Skin epidermis (tissue), 12 donors: ENCODE measurements around the gene MKKS.

Experiments used
- H3K27ac ChIP-seq, 21 experiments: fragments of 200-600 bp; sonication (generic) in 11 of 21; one replicate each; pipeline ENCODE4 v1.5.0; 2020; ENCODE audit warnings: mild to moderate bottlenecking in 3 of 21, inconsistent platforms in 2 of 21, moderate library complexity in 2 of 21
- H3K4me3 ChIP-seq, 7 experiments: fragments of 200-600 bp; sonication (generic) in 2 of 7; one replicate each; pipeline ENCODE4 v1.5.0; 2020; ENCODE audit warnings: inconsistent platforms in 2 of 7, mild to moderate bottlenecking in 2 of 7, moderate library complexity in 1 of 7

MKKS gene

DNA sequence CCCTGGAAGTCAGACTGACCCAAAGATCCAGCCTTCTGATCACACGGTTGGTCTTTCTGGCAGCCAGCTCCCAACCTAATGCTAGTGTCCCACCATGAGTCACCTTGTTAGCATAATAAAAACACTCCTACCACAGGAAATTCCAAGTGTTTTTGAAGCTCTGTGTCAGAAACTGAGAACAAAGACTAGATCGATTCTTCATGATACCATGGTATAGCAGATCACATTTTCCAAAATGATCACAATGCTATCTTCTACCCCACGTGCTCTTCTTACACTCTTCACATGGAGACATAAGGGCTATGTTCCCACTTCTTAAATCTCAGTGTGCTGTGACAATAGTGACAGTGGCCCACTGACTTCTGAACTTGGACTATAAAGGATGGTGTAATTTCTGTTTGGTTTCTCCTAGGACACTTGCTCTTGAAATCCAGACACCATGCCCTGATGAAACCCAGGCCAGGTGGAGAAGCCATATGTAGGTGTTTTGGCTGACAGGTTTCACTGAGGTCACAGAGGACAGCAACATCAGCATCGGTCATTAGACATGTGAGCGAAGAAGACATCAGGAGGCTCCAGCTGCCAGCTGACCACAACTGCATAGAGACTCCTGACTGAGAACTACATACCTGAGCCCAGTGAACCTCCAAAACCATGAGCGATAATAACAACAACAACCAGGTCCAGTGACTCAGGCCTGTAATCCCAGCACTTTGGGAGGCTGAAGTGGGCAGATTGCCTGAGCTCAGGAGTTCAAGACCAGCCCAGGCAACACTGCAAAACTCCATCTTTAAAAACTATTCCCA is 57.5 kb downstream of the MKKS start:
- no peak overlapping the region for H3K4me3 ChIP-seq
- no peak overlapping the region for H3K27ac ChIP-seq

DNA sequence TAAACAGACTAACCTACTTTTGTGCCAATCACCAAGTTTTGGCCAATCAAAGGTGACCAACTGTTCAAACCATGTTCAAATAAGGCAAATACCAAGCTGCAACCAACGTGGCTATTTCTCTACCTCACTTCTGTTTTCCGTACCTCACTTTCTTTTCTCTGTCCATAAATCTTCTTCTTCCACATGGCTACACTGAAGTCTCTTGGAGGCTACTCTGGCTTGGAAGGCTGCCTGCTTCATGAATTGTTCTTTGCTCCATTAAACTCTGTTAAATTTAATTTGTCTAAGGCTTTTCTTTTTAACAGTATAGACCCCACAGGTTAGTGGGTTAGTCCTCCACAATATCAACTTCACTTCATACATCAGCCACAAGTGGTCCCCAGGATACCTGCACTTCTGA is 58.8 kb downstream of the MKKS start:
- H3K27ac ChIP-seq = no peak overlapping the region

DNA sequence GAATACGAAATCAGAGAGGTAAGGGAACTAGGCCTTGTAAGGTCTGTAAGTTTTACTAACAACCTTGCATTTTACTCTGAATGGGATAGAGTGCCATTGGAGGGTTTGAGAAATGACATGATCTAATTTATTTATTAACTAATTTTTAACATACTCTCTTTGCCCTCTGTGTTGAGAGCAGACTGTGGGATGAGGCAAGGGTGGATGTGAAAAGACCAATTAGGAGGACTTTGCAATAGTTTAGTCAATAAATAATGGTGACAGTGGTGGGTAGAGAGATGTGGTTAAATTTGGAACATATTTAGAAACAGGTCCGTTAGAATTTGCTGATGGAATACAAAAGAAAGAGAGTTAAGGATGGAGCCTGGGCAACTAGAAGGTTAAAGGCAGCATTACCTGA is 60.0 kb downstream of the MKKS start:
- Histone ChIP-seq H3K27ac (no peak overlapping the region), H3K4me3 (no peak overlapping the region)

More for the DNA sequence above, 58.8 kb downstream of the MKKS start:
- no peak overlapping the region for H3K4me3 ChIP-seq

DNA sequence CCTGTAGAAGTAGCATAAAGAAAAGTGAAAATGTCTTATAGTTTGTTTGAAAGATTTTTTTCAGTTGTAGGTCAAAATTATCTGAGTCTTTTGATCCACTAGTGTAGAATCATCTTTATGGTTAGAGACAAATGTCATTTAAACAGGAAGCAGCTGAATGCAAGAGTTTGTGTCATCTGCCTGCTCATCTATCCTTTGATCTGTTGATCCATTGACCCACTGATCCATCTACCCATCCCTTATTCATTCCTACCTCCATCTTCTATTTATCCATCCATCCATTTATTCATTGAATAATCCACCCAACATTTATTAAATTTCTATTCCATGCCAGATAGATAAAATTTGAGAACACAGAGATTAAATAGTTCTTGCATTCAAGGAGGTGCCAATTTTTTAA is 62.6 kb downstream of the MKKS start:
- no peak overlapping the region for H3K4me3 ChIP-seq
- no peak overlapping the region for H3K27ac ChIP-seq

DNA sequence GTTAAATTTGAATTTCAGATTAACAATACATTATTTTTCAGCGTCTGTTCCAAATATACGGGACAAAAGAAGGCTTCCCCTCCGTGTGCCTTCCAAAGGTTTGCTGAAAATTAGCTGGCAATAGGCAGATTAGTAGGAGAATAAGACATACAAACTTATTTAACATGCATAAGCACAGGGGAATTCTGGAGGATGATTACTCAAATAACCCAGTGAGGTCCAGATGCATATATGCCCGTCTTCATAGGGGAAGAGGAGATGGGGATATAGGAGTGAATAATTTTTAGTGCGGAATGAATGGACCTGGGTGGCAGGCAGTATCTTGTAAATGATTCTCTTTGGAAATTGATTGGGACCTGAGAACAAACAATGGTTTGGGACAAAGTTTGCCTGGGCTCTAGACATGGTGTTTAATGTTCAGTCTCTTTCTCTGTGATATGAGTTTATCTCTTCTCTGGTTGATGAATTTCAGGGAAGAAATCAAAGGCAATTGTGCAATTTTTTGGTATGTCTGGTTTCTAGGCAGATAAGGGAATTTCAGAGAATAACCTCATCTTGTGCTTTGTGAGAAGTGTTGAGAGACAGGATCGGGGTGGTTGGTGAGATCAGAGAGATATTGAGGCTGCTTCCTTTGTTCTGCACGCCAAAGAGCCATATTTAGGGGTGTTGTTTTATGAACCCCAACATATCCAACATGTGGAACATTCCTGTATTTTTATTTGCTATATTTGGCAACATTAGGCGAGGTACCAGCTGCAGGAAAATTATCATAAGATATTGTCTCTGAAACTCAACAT is 63.7 kb downstream of the MKKS start:
- Histone ChIP-seq H3K4me3 (no peak overlapping the region), H3K27ac (no peak overlapping the region)

DNA sequence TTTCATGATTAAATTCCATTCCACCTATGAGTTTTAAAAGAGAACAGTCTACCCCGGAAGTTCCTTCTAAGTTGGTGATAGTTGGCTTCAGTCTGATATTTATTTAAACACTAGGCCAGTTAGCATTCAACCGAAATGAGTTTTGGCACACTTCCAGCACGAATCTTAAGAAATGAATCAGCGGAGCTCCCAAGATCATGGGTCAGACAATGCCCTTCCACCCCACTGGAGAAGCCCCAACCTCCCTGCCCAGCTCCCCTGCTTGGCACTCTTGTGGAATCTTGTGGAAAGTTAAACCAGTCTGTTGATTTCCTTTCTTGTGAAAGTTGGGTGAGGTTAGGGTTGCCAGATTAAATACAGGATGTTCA is 64.3 kb downstream of the MKKS start:
- Histone ChIP-seq H3K27ac (no peak overlapping the region), H3K4me3 (no peak overlapping the region)

DNA sequence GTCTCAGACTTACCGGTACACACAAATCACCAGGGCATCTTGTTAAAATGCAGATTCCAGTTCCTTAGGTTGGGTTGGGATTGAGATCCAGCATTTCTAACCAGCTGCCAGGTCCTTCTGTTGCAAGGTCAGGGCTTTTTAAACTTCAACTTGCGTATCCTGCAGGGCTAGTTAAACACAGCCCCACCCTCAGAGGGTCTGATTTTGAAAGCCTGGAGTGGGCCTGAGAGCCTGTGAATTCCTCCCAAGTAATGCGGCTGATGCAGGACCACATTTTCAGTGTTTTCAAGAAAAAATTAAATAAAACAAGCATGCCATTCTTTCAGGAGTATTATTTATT is 65.3 kb downstream of the MKKS start:
- no peak overlapping the region for H3K4me3 ChIP-seq

DNA sequence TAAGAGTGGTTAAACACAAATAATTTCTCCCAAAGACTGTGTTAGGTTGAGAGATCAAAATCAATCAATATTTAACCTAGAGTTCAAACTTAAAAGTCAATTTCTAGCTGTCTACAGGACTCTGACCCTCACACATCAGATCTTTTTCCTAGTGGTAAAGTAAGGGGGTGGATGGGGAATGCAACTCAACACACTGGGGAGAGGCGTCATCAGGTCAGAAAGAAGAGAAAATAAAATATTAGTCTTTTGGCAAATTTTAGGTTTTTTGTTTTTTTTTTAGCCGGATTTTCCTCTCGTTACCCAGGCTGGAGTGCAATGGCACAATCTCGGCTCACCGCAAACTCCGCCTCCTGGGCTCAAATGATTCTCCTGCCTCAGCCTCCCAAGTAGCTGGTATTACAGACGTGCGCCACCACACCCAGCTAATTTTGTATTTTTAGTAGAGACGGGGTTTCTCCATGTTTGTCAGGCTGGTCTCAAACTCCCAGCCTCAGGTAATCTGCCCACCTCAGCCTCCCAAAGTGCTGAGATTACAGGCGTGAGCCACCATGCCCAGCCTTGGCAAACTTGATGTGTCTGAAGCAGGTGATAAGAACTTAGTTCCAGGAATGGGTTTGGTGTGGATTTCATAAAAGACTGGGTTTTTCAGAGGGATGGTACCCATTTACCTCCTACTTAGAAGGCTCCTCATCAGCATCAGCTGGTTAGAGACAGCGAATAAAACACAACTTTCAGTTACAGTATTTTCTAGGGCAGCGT is 65.9 kb downstream of the MKKS start:
- Histone ChIP-seq H3K4me3 (no peak overlapping the region), H3K27ac (no peak overlapping the region)

More for the DNA sequence above, 65.3 kb downstream of the MKKS start:
- H3K27ac ChIP-seq = no peak overlapping the region

DNA sequence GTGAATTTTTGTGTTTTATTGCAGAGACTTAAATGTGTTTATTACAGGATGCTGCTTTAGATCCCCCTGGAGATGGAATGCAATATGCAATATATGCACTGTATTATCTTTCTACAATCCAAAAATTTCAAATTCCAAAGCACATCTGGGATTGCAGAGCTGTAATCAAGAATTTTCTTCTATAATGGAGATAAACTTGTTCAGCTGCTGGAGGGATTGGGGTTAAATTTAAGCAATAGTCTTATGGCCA is 66.4 kb downstream of the MKKS start:
- no peak overlapping the region for H3K4me3 ChIP-seq
- H3K27ac ChIP-seq = no peak overlapping the region

DNA sequence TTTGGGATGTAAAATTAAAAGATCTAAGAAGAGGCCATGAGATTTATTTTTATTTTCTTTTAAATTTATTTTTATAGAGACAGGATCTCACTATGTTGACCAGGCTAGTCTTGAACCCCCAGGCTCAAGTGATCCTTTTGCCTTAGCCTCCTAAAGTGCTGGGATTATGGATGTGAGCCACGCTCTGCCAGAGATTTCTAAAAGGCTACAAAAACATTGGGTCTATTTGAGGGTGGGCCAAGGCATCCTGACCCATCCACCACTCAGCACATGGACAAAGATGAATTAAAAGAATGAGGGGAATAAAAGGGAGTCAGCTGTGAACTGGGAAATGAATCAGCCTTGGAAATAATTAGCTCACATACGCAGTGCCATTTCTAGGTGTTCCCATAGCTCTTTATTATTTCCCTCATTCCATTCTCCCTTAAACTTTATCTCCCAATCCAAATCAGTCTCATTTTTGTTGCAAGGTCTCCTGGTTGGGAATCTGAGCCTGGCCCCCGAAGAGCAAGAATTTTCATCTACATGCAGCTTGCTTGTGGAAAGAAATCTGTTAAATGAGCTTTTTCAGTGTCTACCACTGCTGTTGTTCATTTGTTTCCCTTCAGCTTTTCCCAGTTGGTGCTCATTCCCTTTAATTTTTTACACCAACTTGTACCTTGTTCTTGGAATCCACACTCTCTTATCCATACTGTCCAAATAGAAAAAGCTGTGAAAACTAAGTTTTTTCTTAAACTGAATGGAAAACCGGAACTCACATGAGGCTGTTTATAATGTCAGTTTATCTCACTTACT is 66.9 kb downstream of the MKKS start:
- Histone ChIP-seq H3K4me3 (no peak overlapping the region), H3K27ac (no peak overlapping the region)

DNA sequence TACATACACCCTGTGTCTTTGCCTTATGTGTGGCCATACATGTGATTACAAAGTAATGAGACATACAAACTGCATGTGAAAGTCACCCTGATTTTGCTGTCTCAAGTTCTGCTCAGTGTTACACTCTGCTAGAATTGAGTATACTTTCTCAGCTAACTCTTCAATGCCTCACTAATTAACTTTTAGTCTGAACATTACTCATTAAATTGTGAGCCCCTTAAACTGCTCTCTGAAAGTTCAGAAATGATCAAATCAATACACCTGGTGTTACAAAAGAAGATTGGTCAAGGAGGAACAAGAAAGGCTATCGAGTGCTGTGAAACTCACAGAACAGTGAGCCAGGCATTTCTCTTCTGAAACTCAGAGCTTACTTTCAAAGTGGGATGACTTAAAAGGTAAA is 71.3 kb downstream of the MKKS start:
- H3K4me3 ChIP-seq = no peak overlapping the region
- no peak overlapping the region for H3K27ac ChIP-seq

DNA sequence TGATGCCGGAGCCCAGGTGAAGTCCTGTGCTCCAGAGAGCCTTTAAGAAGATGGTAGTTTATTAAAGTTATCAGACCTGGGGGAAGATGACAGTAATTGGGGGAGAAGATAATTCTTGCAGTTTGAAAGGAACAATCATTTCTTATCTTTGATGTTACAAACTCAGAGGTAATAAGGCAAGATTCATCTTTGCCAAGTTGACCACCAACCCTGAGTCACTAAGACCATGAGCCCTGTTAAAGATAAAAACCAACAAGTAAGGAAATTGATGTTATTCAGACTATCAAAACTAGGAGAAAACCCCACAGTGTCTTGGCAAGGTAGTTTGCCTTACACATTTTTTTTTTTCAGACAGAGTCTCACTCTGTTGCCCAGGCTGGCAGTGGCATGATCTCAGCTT is 73.1 kb downstream of the MKKS start:
- Histone ChIP-seq H3K4me3 (no peak overlapping the region), H3K27ac (no peak overlapping the region)

DNA sequence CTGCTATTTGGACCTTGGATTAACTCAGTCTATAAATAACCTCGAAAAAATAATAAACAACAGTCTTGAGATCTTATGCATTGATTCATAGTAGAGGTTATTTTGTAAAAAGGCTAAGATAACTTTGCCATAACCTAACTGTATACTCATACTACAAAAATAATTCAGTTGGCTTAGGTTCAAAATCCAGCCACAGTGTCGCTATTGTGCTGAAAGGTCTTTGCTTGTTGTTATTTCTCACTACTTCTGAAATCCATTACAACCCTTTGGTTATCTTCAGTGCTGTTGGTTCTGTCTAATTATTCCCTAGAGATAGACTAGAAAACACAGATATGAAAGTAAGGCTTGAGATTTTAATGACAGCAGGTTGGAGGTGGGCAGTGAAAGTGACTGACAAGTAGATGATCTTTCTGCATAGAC is 74.4 kb downstream of the MKKS start:
- H3K4me3 ChIP-seq = no peak overlapping the region
- no peak overlapping the region for H3K27ac ChIP-seq

DNA sequence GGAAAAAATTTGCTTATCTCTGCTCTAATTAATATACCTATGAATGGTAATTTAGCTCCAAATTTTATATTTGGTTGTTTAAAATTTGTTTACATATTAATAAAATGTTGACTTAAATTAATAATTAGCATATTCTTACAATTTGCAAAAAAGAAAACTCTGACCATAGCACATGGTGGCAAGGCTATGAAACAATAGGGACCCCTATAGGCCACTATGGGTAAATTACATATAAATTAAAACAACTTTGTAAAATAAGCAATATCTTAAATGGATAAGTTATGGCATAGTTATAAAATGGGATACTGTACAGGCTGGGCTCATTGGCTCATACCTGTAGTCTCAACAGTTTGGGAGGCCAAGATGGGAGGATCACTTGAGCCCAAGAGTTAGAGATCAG is 76.0 kb downstream of the MKKS start:
- no peak overlapping the region for H3K4me3 ChIP-seq
- H3K27ac ChIP-seq = no peak overlapping the region

DNA sequence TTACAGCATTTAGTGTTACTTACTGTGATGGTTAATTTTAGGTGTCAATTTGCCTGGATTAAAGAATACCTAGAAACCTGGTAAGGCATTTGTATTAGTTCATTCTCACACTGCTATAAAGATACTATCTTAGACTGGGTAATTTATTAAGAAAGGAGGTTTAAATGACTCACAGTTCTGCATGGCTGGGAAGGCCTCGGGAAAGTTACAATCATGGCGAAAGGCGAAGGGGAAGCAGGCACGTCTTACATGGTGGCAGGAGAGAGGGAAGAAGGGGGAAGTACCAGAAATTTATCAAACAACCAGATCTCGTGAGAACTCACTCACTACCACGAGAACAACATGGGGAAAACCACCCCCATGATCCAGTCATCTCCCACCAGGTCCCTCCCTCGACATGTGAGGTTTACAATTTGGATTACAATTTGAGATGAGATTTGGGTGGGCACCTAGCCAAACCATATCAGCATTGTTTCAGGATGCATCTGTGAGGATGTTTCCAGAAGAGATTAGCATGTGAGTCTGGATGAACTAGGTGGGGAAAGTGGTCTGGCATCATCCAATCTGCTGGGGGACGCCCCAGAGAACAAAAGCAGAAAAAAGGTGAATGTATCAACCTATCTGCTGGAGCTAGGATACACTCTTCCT is 76.8 kb downstream of the MKKS start:
- H3K27ac ChIP-seq = no peak overlapping the region

DNA sequence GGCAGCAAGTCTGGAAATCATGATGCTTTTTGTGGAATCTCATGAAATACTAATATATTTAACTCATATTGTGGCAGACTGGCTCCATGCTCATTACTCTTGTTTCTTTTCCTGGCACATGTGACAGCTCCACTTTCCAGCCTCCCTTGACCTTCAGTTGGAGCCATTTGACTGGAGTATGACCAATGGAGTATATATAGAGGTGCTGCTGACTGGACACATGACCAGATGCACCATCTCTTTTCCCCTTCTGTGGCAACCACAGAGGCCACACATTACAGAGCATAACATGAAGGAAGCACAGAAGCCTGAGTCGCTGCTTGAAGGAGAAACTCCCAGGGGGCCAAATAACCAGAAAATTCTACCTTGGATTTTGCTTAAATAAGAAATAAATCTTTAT is 77.4 kb downstream of the MKKS start:
- Histone ChIP-seq H3K4me3 (no peak overlapping the region), H3K27ac (no peak overlapping the region)

More for the DNA sequence above, 76.8 kb downstream of the MKKS start:
- H3K4me3 ChIP-seq = no peak overlapping the region

DNA sequence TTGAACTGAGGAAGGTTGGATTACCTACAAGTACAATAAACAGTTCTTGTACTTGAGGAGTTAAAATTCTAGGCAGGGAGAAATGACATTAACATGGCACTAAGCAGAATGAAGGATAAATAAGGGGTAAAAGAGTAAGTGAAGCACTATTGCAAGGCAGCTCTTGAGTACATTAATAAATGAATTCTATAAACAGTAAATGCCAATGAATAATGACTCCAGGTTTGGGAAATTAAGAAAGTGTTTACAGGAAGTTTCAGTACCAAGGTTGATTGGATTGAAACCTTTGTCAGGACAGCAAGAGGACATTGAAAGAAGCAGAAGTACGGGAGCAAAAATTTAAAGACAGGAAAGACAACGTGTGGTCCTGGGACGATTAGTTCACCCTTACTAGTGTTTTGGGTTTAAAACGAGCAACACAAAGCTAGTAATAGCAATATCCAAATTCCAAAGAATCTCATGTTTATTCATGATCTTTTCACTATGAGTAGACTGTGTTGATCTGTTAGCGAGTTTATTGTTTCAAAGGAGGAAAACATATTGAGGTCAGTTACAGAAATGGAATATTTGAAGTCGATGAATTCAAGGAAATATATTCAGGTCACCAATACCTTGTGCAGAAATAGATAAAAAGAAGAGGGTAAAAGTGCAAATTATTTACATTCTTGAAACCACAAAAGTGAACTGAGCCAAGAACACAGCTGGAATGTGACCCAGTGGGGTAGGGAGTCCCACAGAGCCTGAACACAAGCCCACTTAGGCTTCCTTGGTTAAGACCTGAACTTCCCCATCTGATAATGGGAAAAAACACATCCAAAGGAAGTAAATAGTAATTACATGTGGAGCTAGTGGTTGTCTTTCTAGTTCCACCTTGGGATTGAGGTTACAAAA is 80.8 kb downstream of the MKKS start:
- no peak overlapping the region for H3K4me3 ChIP-seq
- no peak overlapping the region for H3K27ac ChIP-seq
